CD14-positive monocyte (primary cell): Measurements from ENCODE around the gene IL18RAP. TPM values are rescaled to one million over a fixed set of nuclear protein-coding genes. Genes with fewer than 3 reads are reported as not detected.

Experiments
- DNase-seq, 3 donors: peaks; one replicate each; pipeline ENCODE4 v3.0.0-alpha.2; 2011 to 2022
- H2AFZ ChIP-seq: 2 replicates; pipeline ENCODE4 v1.6.0; 2012; ENCODE audit warnings: mild to moderate bottlenecking, low read depth, low read length, inconsistent platforms; ENCODE audit not compliant: insufficient read depth, poor library complexity, severe bottlenecking
- H3K27ac ChIP-seq, 2 donors: 1 replicate in 1 of 2; 2 replicates in 1 of 2; pipeline ENCODE4 v1.5.1; 2012 to 2013; ENCODE audit warnings: low read length in 2 of 2, control low read depth in 1 of 2, inconsistent platforms in 1 of 2, low read depth in 1 of 2, mild to moderate bottlenecking in 1 of 2
- H3K27me3 ChIP-seq, 2 donors: one replicate each; pipeline versions ENCODE4 v1.6.0 to v1.6.1; 2011 to 2013; ENCODE audit warnings: low read length in 2 of 2; ENCODE audit not compliant: control insufficient read depth in 2 of 2, insufficient read depth in 2 of 2
- H3K36me3 ChIP-seq, 2 donors: replicated peaks in 1 of 2; 1 replicate in 1 of 2; 2 replicates in 1 of 2; pipeline versions ENCODE4 v1.5.1 to v1.6.1; 2012 to 2013; ENCODE audit warnings: low read length in 2 of 2, control low read depth in 1 of 2, inconsistent platforms in 1 of 2, mild to moderate bottlenecking in 1 of 2; ENCODE audit not compliant: insufficient read depth in 2 of 2, control insufficient read depth in 1 of 2
- H3K4me1 ChIP-seq, 2 donors: 1 replicate in 1 of 2; 2 replicates in 1 of 2; pipeline versions ENCODE4 v1.5.1 to v1.6.1; 2012 to 2013; ENCODE audit warnings: low read length in 2 of 2, control low read depth in 1 of 2, inconsistent platforms in 1 of 2, mild to moderate bottlenecking in 1 of 2, moderate library complexity in 1 of 2; ENCODE audit not compliant: insufficient read depth in 2 of 2, control insufficient read depth in 1 of 2
- H3K4me2 ChIP-seq: replicated peaks from 2 replicates; pipeline ENCODE3; 2012; ENCODE audit warnings: low read length, moderate library complexity, mild to moderate bottlenecking; ENCODE audit not compliant: poor library complexity, severe bottlenecking; ENCODE audit errors: extremely low read depth
- H3K4me3 ChIP-seq, 3 experiments: fragments of 200-600 bp in 1 of 3; sonication (generic) in 1 of 3; replicated peaks in 1 of 3; 1 replicate in 2 of 3; 2 replicates in 1 of 3; pipeline ENCODE4 v1.5.1; 2011 to 2013; ENCODE audit warnings: low read length in 3 of 3, mild to moderate bottlenecking in 3 of 3, control low read depth in 2 of 3, low read depth in 2 of 3, inconsistent platforms in 1 of 3, moderate library complexity in 1 of 3
- H3K79me2 ChIP-seq: 2 replicates; pipeline ENCODE4 v1.6.0; 2012; ENCODE audit warnings: mild to moderate bottlenecking, control low read depth, inconsistent platforms, low read length, moderate library complexity; ENCODE audit not compliant: insufficient read depth
- H3K9ac ChIP-seq: 2 replicates; pipeline ENCODE4 v1.6.0; 2017; ENCODE audit warnings: low read length, mild to moderate bottlenecking; ENCODE audit not compliant: insufficient read depth, poor library complexity, severe bottlenecking
- H3K9me3 ChIP-seq, 2 donors: replicated peaks in 1 of 2; 1 replicate in 1 of 2; 2 replicates in 1 of 2; pipeline versions ENCODE4 v1.5.1 to v1.6.1; 2012 to 2013; ENCODE audit warnings: low read length in 2 of 2, control low read depth in 1 of 2; ENCODE audit not compliant: control insufficient read depth in 1 of 2, insufficient read depth in 1 of 2
- H4K20me1 ChIP-seq: 2 replicates; pipeline ENCODE4 v1.6.0; 2012; ENCODE audit warnings: mild to moderate bottlenecking, low read length, control low read depth, moderate library complexity; ENCODE audit not compliant: insufficient read depth
- H3K27ac Mint-ChIP-seq, 7 donors: one replicate each; pipeline ENCODE4 v1.8.0; 2020; ENCODE audit warnings: mild to moderate bottlenecking in 7 of 7, mixed read lengths in 7 of 7, moderate library complexity in 6 of 7, inconsistent platforms in 2 of 7
- H3K27me3 Mint-ChIP-seq, 3 donors: one replicate each; pipeline ENCODE4 v1.8.0; 2021 to 2022; ENCODE audit warnings: low read depth in 3 of 3, mild to moderate bottlenecking in 3 of 3, mixed read lengths in 3 of 3, moderate library complexity in 3 of 3, inconsistent platforms in 1 of 3
- H3K36me3 Mint-ChIP-seq, 2 donors: one replicate each; pipeline ENCODE4 v1.8.0; 2020; ENCODE audit warnings: mixed read lengths in 2 of 2, inconsistent platforms in 1 of 2, mild to moderate bottlenecking in 1 of 2
- H3K4me1 Mint-ChIP-seq: one replicate; pipeline ENCODE4 v1.8.0; 2020; ENCODE audit warnings: mild to moderate bottlenecking, mixed read lengths
- H3K4me3 Mint-ChIP-seq, 2 donors: one replicate each; pipeline ENCODE4 v1.8.0; 2020; ENCODE audit warnings: mild to moderate bottlenecking in 2 of 2, mixed read lengths in 2 of 2, moderate library complexity in 1 of 2
- H3K9me3 Mint-ChIP-seq, 7 donors: one replicate each; pipeline ENCODE4 v1.8.0; 2020 to 2022; ENCODE audit warnings: mixed read lengths in 7 of 7, mild to moderate bottlenecking in 6 of 7, moderate library complexity in 6 of 7, inconsistent platforms in 2 of 7
- CTCF ChIP-seq: fragments of 200-600 bp; IDR thresholded peaks from one replicate; pipeline ENCODE4 v1.8.0; 2022; ENCODE audit warnings: antibody characterized with exemption, mild to moderate bottlenecking
- WGBS: methylation state at CpG from one replicate; pipeline ENCODE4 v1.1.5; 2013; ENCODE audit warnings: missing lambda C conversion rate; ENCODE audit not compliant: insufficient coverage; 5-methylcytosine and 5-hydroxymethylcytosine counted together
- intact Hi-C, 2 donors: fragments of 100-400 bp; cut with micrococcal nuclease; formaldehyde crosslinking; loops; one replicate each; pipeline versions ENCODE4 v1.15.0 to v1.15.1; 2023
- polyA plus RNA-seq, 3 donors: library from polyadenylated mRNA; depleted of rRNA in 1 of 3; unstranded in 2 of 3; stranded (reverse) in 1 of 3; fragments of 300-500 nt in 2 of 3; fragments of >200 nt in 1 of 3; fragmentation: Illumina TruSeq in 2 of 3; gene quantifications; 1 replicate in 2 of 3; 2 replicates in 1 of 3; pipeline ENCODE4 v1.2.3, GENCODE V29; 2012 to 2021

Gene IL18RAP
- polyA plus RNA-seq, 3 donors, result 0.24 TPM; not detected in 2

DNA sequence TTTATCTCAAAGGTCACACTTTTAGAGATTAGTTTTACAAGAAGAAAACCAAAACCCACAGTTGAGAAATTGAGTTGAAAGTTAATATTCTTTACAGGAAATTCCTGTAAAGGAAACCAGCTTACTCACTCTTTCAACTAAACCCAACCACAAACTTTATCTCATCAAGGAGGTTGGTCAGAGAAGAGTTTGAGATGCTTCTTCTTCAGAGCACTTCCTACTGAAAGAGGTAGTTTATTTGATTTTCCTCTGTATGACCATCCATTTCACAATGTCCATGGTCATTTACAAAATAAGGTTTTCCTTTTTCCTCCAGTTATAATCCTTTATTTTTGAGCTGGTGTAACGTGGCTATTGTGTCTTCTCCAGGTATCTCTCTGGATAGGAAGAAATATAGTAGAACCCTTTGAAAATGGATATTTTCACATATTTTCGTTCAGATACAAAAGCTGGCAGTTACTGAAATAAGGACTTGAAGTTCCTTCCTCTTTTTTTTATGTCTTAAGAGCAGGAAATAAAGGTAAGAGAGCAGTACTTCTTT lies 4.5 kb upstream of the IL18RAP start:
- intact Hi-C loops, result no loop called here
- H3K4me3 ChIP-seq, result no peak overlapping the region
- peak overlapping the region; percentile 21 for H3K4me2 ChIP-seq
- no peak overlapping the region for H2AFZ ChIP-seq
- no peak for TF ChIP-seq CTCF
- Mint-ChIP-seq H3K27ac (peak overlapping the region in 6 of 7 donors; percentile 44 to 87 (median 68)), H3K4me3 (peak overlapping the region in 1 of 2 donors; percentile 4), H3K27me3 (peaks cover 0 to 2% (median 0%) of the 10 kb centered on the region in 3 donors), H3K9me3 (peaks cover 0 to 3% (median 2%) of the 10 kb centered on the region in 7 donors), H3K36me3 (peaks cover 0 to 4% of the 10 kb centered on the region in 2 donors), H3K4me1 (peaks cover 54% of the 10 kb centered on the region)
- H3K9me3 ChIP-seq, result no peaks in the 10 kb centered on the region
- peak overlapping the region in 1 of 2 donors; percentile 44 for H3K27ac ChIP-seq
- peaks cover 45 to 53% of the 10 kb centered on the region in 2 donors for H3K4me1 ChIP-seq
- DNase-seq, result peak; percentile 41 to 71 (median 66)
- H3K36me3 ChIP-seq, result no peaks in the 10 kb centered on the region
- no peaks in the 10 kb centered on the region for H3K27me3 ChIP-seq
- no peak overlapping the region for H3K9ac ChIP-seq
- no peaks in the 10 kb centered on the region for H4K20me1 ChIP-seq
- no peaks in the 10 kb centered on the region for H3K79me2 ChIP-seq
- WGBS, result no CpG with 5 or more reads among the region's 2 CpGs

DNA sequence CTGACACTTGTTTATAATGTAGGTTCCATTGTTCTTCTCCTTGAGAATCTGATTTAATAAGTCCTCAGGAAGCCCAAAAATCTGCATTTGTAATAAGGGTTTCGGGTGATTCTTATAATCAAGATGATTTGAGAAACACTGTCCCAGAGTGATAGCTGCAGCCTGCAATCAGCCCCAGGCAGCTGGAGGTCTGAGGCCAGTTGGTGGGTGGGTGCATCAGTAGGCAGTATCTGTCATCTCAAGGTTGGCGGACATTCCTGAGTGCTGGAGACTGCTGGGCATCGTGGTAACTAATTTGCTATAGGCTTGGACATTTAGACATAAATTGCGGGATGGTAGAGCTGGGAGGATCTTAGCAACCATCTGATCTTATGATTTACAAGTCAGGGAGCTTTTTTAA lies 2.7 kb upstream of the IL18RAP start:
- Histone ChIP-seq H3K9ac (no peak overlapping the region), H3K9me3 (no peaks in the 10 kb centered on the region), H3K27me3 (no peaks in the 10 kb centered on the region), H3K79me2 (no peaks in the 10 kb centered on the region), H3K4me3 (no peak overlapping the region), H3K36me3 (no peaks in the 10 kb centered on the region), H3K27ac (no peak overlapping the region), H4K20me1 (no peaks in the 10 kb centered on the region), H3K4me2 (no peak overlapping the region), H3K4me1 (peaks cover 56 to 71% of the 10 kb centered on the region in 2 donors), H2AFZ (no peak overlapping the region)
- no peak overlapping the region for H3K4me3 Mint-ChIP-seq
- intact Hi-C loops, result no loop called here
- H3K4me1 Mint-ChIP-seq, result peaks cover 62% of the 10 kb centered on the region
- no peaks in the 10 kb centered on the region for H3K9me3 Mint-ChIP-seq
- no peak for TF ChIP-seq CTCF
- no peak for DNase-seq
- no peak overlapping the region for H3K27ac Mint-ChIP-seq
- WGBS, result 100% methylated on average over 1 of the region's 4 CpGs
- H3K27me3 Mint-ChIP-seq, result peaks cover 0 to 3% (median 0%) of the 10 kb centered on the region in 3 donors
- H3K36me3 Mint-ChIP-seq, result peaks cover 0 to 4% of the 10 kb centered on the region in 2 donors
